Islet precursor cell (in vitro differentiated cells): ENCODE data around the gene RFPL4AL1.
"Not testable (repeated sequence)": the region's sequence is repeated elsewhere in the genome, so short reads cannot be mapped to it uniquely, and the experiment has no call there.

ENCODE experiments used
- DNase-seq: peaks from one replicate; pipeline ENCODE4 v3.0.0-alpha.2; 2018

The RFPL4AL1 gene

GRCh38 chr19:55768818-55769217 is at the start of gene RFPL4AL1:
Gene RFPL4AL1, plus strand, starts transcription at chr19:55769118. Its CDS starts 2,687 bp downstream, at chr19:55771805.
- not testable (repeated sequence) for DNase-seq

- no peak for DNase-seq
Measured at GRCh38 chr19:55720214-55720746, 48.6 kb upstream of the RFPL4AL1 start.

GRCh38 chr19:55720801-55721200 is 48.1 kb upstream of the RFPL4AL1 start:
- DNase-seq: no peak

- DNase-seq: no peak
Measured at GRCh38 chr19:55723491-55723890, 45.4 kb upstream of the RFPL4AL1 start.

- not testable (repeated sequence) for DNase-seq
Measured at GRCh38 chr19:55730378-55730777, 38.5 kb upstream of the RFPL4AL1 start.

- DNase-seq: no peak
Measured at GRCh38 chr19:55738302-55738701, 30.6 kb upstream of the RFPL4AL1 start, which contains the start of gene NLRP9. Gene NLRP9, minus strand, starts transcription at chr19:55738402. Its CDS starts 28 bp downstream, at chr19:55738374.

GRCh38 chr19:55750715-55751114 is 18.2 kb upstream of the RFPL4AL1 start:
- DNase-seq: no peak

- DNase-seq: no peak
Measured at GRCh38 chr19:55753401-55753800, 15.5 kb upstream of the RFPL4AL1 start.

GRCh38 chr19:55756808-55757207 is 12.1 kb upstream of the RFPL4AL1 start:
- DNase-seq: not testable (repeated sequence)

GRCh38 chr19:55758797-55759196 is 10.1 kb upstream of the RFPL4AL1 start, which contains the start of gene RFPL4A:
Gene RFPL4A, plus strand, starts transcription at chr19:55759097. Its CDS starts 2,704 bp downstream, at chr19:55761801.
- DNase-seq: not testable (repeated sequence)

GRCh38 chr19:55766466-55766865 is 2.5 kb upstream of the RFPL4AL1 start:
- no peak for DNase-seq

GRCh38 chr19:55769632-55770031 is 714 bp downstream of the RFPL4AL1 start:
- DNase-seq: not testable (repeated sequence)

- DNase-seq: no peak
Measured at GRCh38 chr19:55777528-55777927, 8.6 kb downstream of the RFPL4AL1 start.

GRCh38 chr19:55778331-55778730 is 9.4 kb downstream of the RFPL4AL1 start:
- no peak for DNase-seq

- DNase-seq: no peak
Measured at GRCh38 chr19:55781112-55781511, 12.2 kb downstream of the RFPL4AL1 start.

- DNase-seq: no peak
Measured at GRCh38 chr19:55795021-55795420, 26.1 kb downstream of the RFPL4AL1 start.

GRCh38 chr19:55801416-55801815 is 32.5 kb downstream of the RFPL4AL1 start:
- DNase-seq: no peak

GRCh38 chr19:55802281-55802680 is 33.4 kb downstream of the RFPL4AL1 start:
- no peak for DNase-seq

GRCh38 chr19:55809381-55810058 is 40.6 kb downstream of the RFPL4AL1 start:
- DNase-seq: peak; percentile 46

- DNase-seq: no peak
Measured at GRCh38 chr19:55811340-55811739, 42.4 kb downstream of the RFPL4AL1 start.

- no peak for DNase-seq
Measured at GRCh38 chr19:55812449-55812848, 43.5 kb downstream of the RFPL4AL1 start.

GRCh38 chr19:55813906-55814305 is 45.0 kb downstream of the RFPL4AL1 start:
- DNase-seq: no peak

- DNase-seq: no peak
Measured at GRCh38 chr19:55820037-55820436, 51.1 kb downstream of the RFPL4AL1 start.
